ENCODE results near the gene ING1.
A peak's percentile ranks its signal among the peaks of the same experiment; 100 is the strongest.
"Not testable (repeated sequence)": the region's sequence is repeated elsewhere in the genome, so short reads cannot be mapped to it uniquely, and the experiment has no call there.

Gene ING1

GRCh38 chr13:110690516-110690915 lies 23.0 kb upstream of the ING1 start:
- no peak for DNase-seq (ENCODE audit: low spot score)

GRCh38 chr13:110695774-110696173 lies 17.7 kb upstream of the ING1 start:
- DNase-seq (ENCODE audit: low spot score); FAIRE-seq: not testable (repeated sequence)

More at GRCh38 chr13:110690516-110690915, 23.0 kb upstream of the ING1 start:
- FAIRE-seq, result no peak

- no peak for FAIRE-seq
- DNase-seq (ENCODE audit: low spot score), result no peak
Observed at GRCh38 chr13:110696776-110697175, 16.7 kb upstream of the ING1 start.

- DNase-seq (ENCODE audit: low spot score) (no peak), FAIRE-seq (no peak)
Observed at GRCh38 chr13:110697842-110698241, 15.7 kb upstream of the ING1 start.

GRCh38 chr13:110698689-110699088 lies 14.8 kb upstream of the ING1 start:
- FAIRE-seq, result no peak
- DNase-seq (ENCODE audit: low spot score), result no peak

GRCh38 chr13:110699148-110700145 lies 14.1 kb upstream of the ING1 start:
- DNase-seq (ENCODE audit: low spot score) (no peak), FAIRE-seq (no peak)

GRCh38 chr13:110700186-110700585 lies 13.3 kb upstream of the ING1 start:
- no peak for DNase-seq (ENCODE audit: low spot score)
- no peak for FAIRE-seq

GRCh38 chr13:110700641-110701040 lies 12.9 kb upstream of the ING1 start:
- FAIRE-seq (no peak), DNase-seq (ENCODE audit: low spot score) (no peak)

GRCh38 chr13:110701061-110701460 lies 12.4 kb upstream of the ING1 start:
- DNase-seq (ENCODE audit: low spot score); FAIRE-seq: not testable (repeated sequence)

GRCh38 chr13:110702089-110702488 lies 11.4 kb upstream of the ING1 start:
- FAIRE-seq (no peak), DNase-seq (ENCODE audit: low spot score) (no peak)

GRCh38 chr13:110702591-110703526 lies 10.6 kb upstream of the ING1 start:
- FAIRE-seq, result no peak

GRCh38 chr13:110705356-110705825 lies 8.1 kb upstream of the ING1 start:
- FAIRE-seq (no peak), DNase-seq (ENCODE audit: low spot score) (no peak)

More at GRCh38 chr13:110702591-110703526, 10.6 kb upstream of the ING1 start:
- no peak for DNase-seq (ENCODE audit: low spot score)

- DNase-seq (ENCODE audit: low spot score), result peak; percentile 91
- FAIRE-seq, result peak; percentile 24
Observed at GRCh38 chr13:110705826-110706569, 7.5 kb upstream of the ING1 start, which contains the start of gene CARS2. TSS of gene CARS2 (minus strand) at chr13:110706116. CDS start at chr13:110706093, 23 bp downstream.

GRCh38 chr13:110706570-110707372 lies 6.7 kb upstream of the ING1 start:
- DNase-seq (ENCODE audit: low spot score) (no peak), FAIRE-seq (no peak)

- DNase-seq (ENCODE audit: low spot score) (peak; percentile 77), FAIRE-seq (no peak)
Observed at GRCh38 chr13:110712081-110712848, 1.2 kb upstream of the ING1 start.

GRCh38 chr13:110712849-110713641 lies 455 bp upstream of the ING1 start:
- DNase-seq (ENCODE audit: low spot score) (peak; percentile 98), FAIRE-seq (peak; percentile 84)

- FAIRE-seq (no peak), DNase-seq (ENCODE audit: low spot score) (peak; percentile 8)
Observed at GRCh38 chr13:110713981-110714796, 689 bp downstream of the ING1 start.

All from RCC 7860 (cell line).